IgD-negative memory B cell (primary cell): ENCODE data around the gene PPP1R1B. TPM values are rescaled to one million over a fixed set of nuclear protein-coding genes. Genes with fewer than 3 reads are reported as not detected.

Source experiments
- H3K27ac Mint-ChIP-seq, 3 donors: one replicate each; pipeline ENCODE4 v1.8.0; 2020 to 2022; ENCODE audit warnings: mild to moderate bottlenecking in 3 of 3, mixed read lengths in 3 of 3, moderate library complexity in 1 of 3
- H3K27me3 Mint-ChIP-seq: one replicate; pipeline ENCODE4 v1.8.0; 2021; ENCODE audit warnings: mixed read lengths
- H3K36me3 Mint-ChIP-seq: one replicate; pipeline ENCODE4 v1.8.0; 2020; ENCODE audit warnings: mild to moderate bottlenecking, mixed read lengths
- H3K4me1 Mint-ChIP-seq, 3 donors: one replicate each; pipeline ENCODE4 v1.8.0; 2020 to 2022; ENCODE audit warnings: mixed read lengths in 3 of 3, mild to moderate bottlenecking in 1 of 3
- H3K4me3 Mint-ChIP-seq, 4 donors: one replicate each; pipeline ENCODE4 v1.8.0; 2020 to 2022; ENCODE audit warnings: mild to moderate bottlenecking in 4 of 4, mixed read lengths in 4 of 4, moderate library complexity in 3 of 4
- H3K9me3 Mint-ChIP-seq, 3 donors: one replicate each; pipeline ENCODE4 v1.8.0; 2020 to 2021; ENCODE audit warnings: mixed read lengths in 3 of 3, mild to moderate bottlenecking in 1 of 3
- polyA plus RNA-seq: library from polyadenylated mRNA; unstranded; fragments of 300-500 nt; fragmentation: Illumina TruSeq; gene quantifications from one replicate; pipeline ENCODE4 v1.2.3, GENCODE V29; 2021

Gene PPP1R1B
- polyA plus RNA-seq, 1 donor from 2014 or later: not detected

GRCh38 chr17:39658760-39659159 lies 32.0 kb downstream of the PPP1R1B start:
- H3K36me3 Mint-ChIP-seq: peaks cover 4% of the 10 kb centered on the region
- no peaks in the 10 kb centered on the region for H3K27me3 Mint-ChIP-seq
- peak overlapping the region in 1 of 3 donors; percentile 76 for H3K27ac Mint-ChIP-seq

GRCh38 chr17:39659279-39660010 lies 32.7 kb downstream of the PPP1R1B start:
- peaks cover 0 to 6% (median 3%) of the 10 kb centered on the region in 3 donors for H3K4me1 Mint-ChIP-seq
- H3K36me3 Mint-ChIP-seq: peaks cover 4% of the 10 kb centered on the region
- H3K27me3 Mint-ChIP-seq: no peaks in the 10 kb centered on the region
- peak overlapping the region in 1 of 3 donors; percentile 27 for H3K27ac Mint-ChIP-seq
- no peak overlapping the region for H3K4me3 Mint-ChIP-seq
- no peaks in the 10 kb centered on the region for H3K9me3 Mint-ChIP-seq

More at GRCh38 chr17:39658760-39659159, 32.0 kb downstream of the PPP1R1B start:
- H3K9me3 Mint-ChIP-seq: no peaks in the 10 kb centered on the region
- no peak overlapping the region for H3K4me3 Mint-ChIP-seq
- H3K4me1 Mint-ChIP-seq: peaks cover 3 to 6% (median 5%) of the 10 kb centered on the region in 3 donors

- Mint-ChIP-seq H3K36me3 (peaks cover 4% of the 10 kb centered on the region), H3K27ac (no peak overlapping the region), H3K9me3 (no peaks in the 10 kb centered on the region), H3K4me1 (peaks cover 0 to 5% (median 3%) of the 10 kb centered on the region in 3 donors), H3K27me3 (no peaks in the 10 kb centered on the region), H3K4me3 (no peak overlapping the region)
Observed at GRCh38 chr17:39660011-39660360, 33.2 kb downstream of the PPP1R1B start.

- no peak overlapping the region for H3K4me3 Mint-ChIP-seq
- H3K36me3 Mint-ChIP-seq: peaks cover 6% of the 10 kb centered on the region
- H3K4me1 Mint-ChIP-seq: peaks cover 0 to 4% (median 3%) of the 10 kb centered on the region in 3 donors
- H3K27me3 Mint-ChIP-seq: no peaks in the 10 kb centered on the region
- H3K9me3 Mint-ChIP-seq: no peaks in the 10 kb centered on the region
- peak overlapping the region in 1 of 3 donors; percentile 26 for H3K27ac Mint-ChIP-seq
Observed at GRCh38 chr17:39660397-39661385, 33.9 kb downstream of the PPP1R1B start.

GRCh38 chr17:39661744-39662541 lies 35.2 kb downstream of the PPP1R1B start:
- peaks cover 6% of the 10 kb centered on the region for H3K36me3 Mint-ChIP-seq
- H3K27me3 Mint-ChIP-seq: peaks cover 4% of the 10 kb centered on the region
- peaks cover 0 to 7% (median 3%) of the 10 kb centered on the region in 3 donors for H3K4me1 Mint-ChIP-seq
- peak overlapping the region in 2 of 3 donors; percentile 10 to 67 for H3K27ac Mint-ChIP-seq
- H3K9me3 Mint-ChIP-seq: no peaks in the 10 kb centered on the region
- H3K4me3 Mint-ChIP-seq: no peak overlapping the region

GRCh38 chr17:39662551-39663339 lies 36.0 kb downstream of the PPP1R1B start:
- no peak overlapping the region for H3K27ac Mint-ChIP-seq
- peaks cover 0 to 8% (median 3%) of the 10 kb centered on the region in 3 donors for H3K4me1 Mint-ChIP-seq

GRCh38 chr17:39663340-39663687 lies 36.6 kb downstream of the PPP1R1B start:
- Mint-ChIP-seq H3K4me3 (no peak overlapping the region), H3K9me3 (no peaks in the 10 kb centered on the region), H3K36me3 (peaks cover 4% of the 10 kb centered on the region), H3K27me3 (peaks cover 6% of the 10 kb centered on the region), H3K4me1 (peaks cover 0 to 8% (median 3%) of the 10 kb centered on the region in 3 donors), H3K27ac (no peak overlapping the region)

More at GRCh38 chr17:39662551-39663339, 36.0 kb downstream of the PPP1R1B start:
- Mint-ChIP-seq H3K9me3 (no peaks in the 10 kb centered on the region), H3K4me3 (no peak overlapping the region), H3K27me3 (peaks cover 6% of the 10 kb centered on the region), H3K36me3 (peaks cover 5% of the 10 kb centered on the region)

- H3K27me3 Mint-ChIP-seq: peaks cover 10% of the 10 kb centered on the region
- no peak overlapping the region for H3K27ac Mint-ChIP-seq
- peak overlapping the region in 1 of 4 donors; percentile 52 for H3K4me3 Mint-ChIP-seq
- H3K9me3 Mint-ChIP-seq: no peaks in the 10 kb centered on the region
- H3K4me1 Mint-ChIP-seq: peaks cover 0 to 8% (median 7%) of the 10 kb centered on the region in 3 donors
- H3K36me3 Mint-ChIP-seq: peaks cover 4% of the 10 kb centered on the region
Observed at GRCh38 chr17:39663688-39664580, 37.2 kb downstream of the PPP1R1B start.

GRCh38 chr17:39664581-39665561 lies 38.1 kb downstream of the PPP1R1B start, which contains the start of gene TCAP:
TCAP (plus strand) TSS chr17:39665349; CDS start chr17:39665360, 11 bp downstream.
- Mint-ChIP-seq H3K36me3 (peaks cover 4% of the 10 kb centered on the region), H3K4me1 (peaks cover 0 to 8% (median 4%) of the 10 kb centered on the region in 3 donors), H3K27me3 (peaks cover 14% of the 10 kb centered on the region), H3K9me3 (no peaks in the 10 kb centered on the region), H3K4me3 (peak within 1 kb of the TSS in 2 of 4 donors; percentile 52 to 71), H3K27ac (no peak within 1 kb of the TSS)

GRCh38 chr17:39665642-39666224 lies 39.0 kb downstream of the PPP1R1B start:
- Mint-ChIP-seq H3K9me3 (no peaks in the 10 kb centered on the region), H3K27me3 (peaks cover 15% of the 10 kb centered on the region), H3K27ac (no peak overlapping the region), H3K4me3 (peak overlapping the region in 1 of 4 donors; percentile 71), H3K36me3 (peaks cover 3% of the 10 kb centered on the region), H3K4me1 (peaks cover 0 to 8% (median 4%) of the 10 kb centered on the region in 3 donors)

- Mint-ChIP-seq H3K9me3 (no peaks in the 10 kb centered on the region), H3K4me1 (peaks cover 0 to 8% (median 4%) of the 10 kb centered on the region in 3 donors), H3K4me3 (peak overlapping the region in 2 of 4 donors; percentile 5 to 71), H3K36me3 (peaks cover 2% of the 10 kb centered on the region), H3K27me3 (peaks cover 15% of the 10 kb centered on the region), H3K27ac (no peak overlapping the region)
Observed at GRCh38 chr17:39666231-39666600, 39.5 kb downstream of the PPP1R1B start.
